GM12892 (cell line): ENCODE data around the gene SH3RF2.

ENCODE experiments used
- POLR2A ChIP-seq: IDR thresholded peaks from 2 replicates; pipeline ENCODE4 v1.6.1; 2011; ENCODE audit warnings: low read depth, low read length, control low read depth
- POLR2AphosphoS5 ChIP-seq: IDR thresholded peaks from 2 replicates; pipeline ENCODE4 v1.6.1; 2011; ENCODE audit warnings: low read depth, low read length, control low read depth

DNA sequence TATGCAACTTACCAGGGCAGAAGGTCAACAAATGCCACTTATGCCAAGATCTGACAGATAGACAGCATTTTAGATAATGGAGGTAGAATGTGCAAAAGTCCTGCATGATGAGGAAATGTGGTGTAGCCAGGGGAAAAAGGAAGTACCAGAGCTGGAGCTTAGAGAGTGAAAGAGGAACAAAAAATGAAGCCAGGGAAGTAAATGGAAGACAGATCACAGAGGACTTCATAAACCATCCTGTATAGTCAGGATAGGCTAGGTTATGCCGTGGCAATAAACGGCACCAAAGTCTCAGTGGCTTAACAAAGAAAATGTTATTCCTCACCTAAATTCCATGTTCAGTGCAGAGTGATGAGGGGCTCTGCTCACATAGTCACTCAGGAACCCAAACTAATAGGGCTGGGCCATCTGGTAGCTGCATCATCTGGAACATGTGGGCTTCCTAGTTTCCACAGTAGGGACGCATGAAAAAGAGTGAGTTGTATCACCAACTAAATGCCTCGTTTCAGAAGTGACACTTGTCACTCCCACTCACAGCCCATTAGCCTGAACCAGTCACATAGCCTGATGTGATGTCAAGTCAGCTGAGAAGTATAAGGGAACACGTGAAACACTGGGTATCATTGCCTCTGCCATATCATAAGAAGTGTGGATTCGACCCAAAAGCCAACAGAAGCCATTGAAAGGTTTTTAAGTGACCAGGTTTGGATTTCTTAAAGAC is 70.3 kb downstream of the SH3RF2 start:
- TF ChIP-seq POLR2AphosphoS5 (no peak), POLR2A (no peak)
